Measurements from ENCODE around the gene CCL1.

GRCh38 chr17:34366529-34367107 lies 3.6 kb upstream of the CCL1 start:
- TF ChIP-seq EZH2 (IDR thresholded peaks at IDR 0.05; ENCODE audit: insufficient read depth, low read length): no peak
- no peak for TF ChIP-seq CTCF (IDR thresholded peaks at IDR 0.05; ENCODE audit: insufficient read depth, low read depth, low read length)

All from astrocyte (in vitro differentiated cells and primary cell).